ENCODE measurements around the gene DAPK1.

DNA sequence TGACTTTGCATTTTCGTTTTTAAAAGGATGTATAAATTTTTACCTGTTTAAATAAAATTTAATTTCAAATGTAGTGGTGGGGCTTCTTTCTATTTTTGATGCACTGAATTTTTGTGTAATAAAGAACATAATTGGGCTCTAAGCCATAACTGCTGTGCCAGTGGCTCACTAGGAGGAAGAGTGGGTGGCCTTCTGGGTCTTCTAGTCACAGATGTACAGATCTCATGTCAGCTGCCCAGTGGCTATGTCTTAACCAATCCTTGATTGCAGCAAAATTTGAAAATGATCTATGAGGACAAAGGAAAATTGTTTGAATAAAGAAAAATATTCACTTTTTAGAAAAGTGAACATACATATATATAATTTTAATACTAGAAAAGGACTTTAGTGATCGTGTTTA is 233.7 kb downstream of the DAPK1 start:
- TF ChIP-seq, protein P1, sequence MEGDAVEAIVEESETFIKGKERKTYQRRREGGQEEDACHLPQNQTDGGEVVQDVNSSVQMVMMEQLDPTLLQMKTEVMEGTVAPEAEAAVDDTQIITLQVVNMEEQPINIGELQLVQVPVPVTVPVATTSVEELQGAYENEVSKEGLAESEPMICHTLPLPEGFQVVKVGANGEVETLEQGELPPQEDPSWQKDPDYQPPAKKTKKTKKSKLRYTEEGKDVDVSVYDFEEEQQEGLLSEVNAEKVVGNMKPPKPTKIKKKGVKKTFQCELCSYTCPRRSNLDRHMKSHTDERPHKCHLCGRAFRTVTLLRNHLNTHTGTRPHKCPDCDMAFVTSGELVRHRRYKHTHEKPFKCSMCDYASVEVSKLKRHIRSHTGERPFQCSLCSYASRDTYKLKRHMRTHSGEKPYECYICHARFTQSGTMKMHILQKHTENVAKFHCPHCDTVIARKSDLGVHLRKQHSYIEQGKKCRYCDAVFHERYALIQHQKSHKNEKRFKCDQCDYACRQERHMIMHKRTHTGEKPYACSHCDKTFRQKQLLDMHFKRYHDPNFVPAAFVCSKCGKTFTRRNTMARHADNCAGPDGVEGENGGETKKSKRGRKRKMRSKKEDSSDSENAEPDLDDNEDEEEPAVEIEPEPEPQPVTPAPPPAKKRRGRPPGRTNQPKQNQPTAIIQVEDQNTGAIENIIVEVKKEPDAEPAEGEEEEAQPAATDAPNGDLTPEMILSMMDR (IDR thresholded peaks at IDR 0.05; ENCODE audit: low read depth, low read length): no peak
- TF ChIP-seq EZH2phosphoT487 (IDR thresholded peaks at IDR 0.05; ENCODE audit: low read depth): no peak
